ENCODE measurements around the gene PLA2G12A. TPM values are rescaled to one million over a fixed set of nuclear protein-coding genes. Genes with fewer than 3 reads are reported as not detected.

The PLA2G12A gene
- total and polyA plus RNA-seq, 9 of the 15 experiments (the other 6 are each of a cell fraction or from before 2014, with no cell fraction given) = 24.2 to 226 (median 80.5) TPM

DNA sequence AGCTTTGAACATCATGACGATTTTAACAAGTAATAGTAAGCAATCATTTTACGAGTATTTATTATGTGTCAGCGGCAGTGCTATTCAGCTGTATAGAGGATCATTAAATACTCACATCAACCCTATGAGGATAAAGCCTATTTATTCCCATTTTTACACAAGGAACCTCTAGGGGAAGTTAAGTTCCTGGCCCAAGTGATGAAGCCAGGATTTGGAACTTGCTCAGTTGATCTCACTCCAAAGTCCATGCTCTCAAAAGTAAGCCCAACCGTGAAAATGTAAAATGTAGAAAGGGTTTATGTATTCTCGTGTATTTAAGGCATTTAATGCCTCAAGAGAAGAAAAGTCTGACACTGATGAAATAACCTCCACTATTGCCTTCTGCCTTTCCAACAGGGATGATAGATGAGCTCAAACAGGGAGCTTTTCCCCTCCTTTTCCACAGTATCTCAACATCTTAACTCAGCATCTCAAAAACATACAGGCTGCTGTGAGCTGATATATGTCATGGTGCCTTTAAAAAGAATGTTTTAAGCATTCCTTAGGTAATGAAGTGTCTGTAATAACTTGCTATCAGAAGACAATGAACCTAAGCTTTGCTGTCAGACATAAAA lies 35.0 kb upstream of the PLA2G12A start (continued):
- TF ChIP-seq CEBPG (CRISPR knock-in tag; IDR thresholded peaks at IDR 0.05) (peak; percentile 65; the same call in 1 of the 2 replicates), CEBPG (tag; conservative IDR thresholded peaks at IDR 0.05 in 1 of 2, IDR thresholded peaks at IDR 0.05 in 1 of 2) (0 out of 4 replicates have a peak, but pooled peaks of 1 of the 2 experiments have one; percentile 33), ZNF780A (CRISPR knock-in tag; IDR thresholded peaks at IDR 0.05) (no peak), SNRNP70 (optimal IDR thresholded peaks at IDR 0.05; ENCODE audit: low read depth, low read length) (no peak), E2F3 (CRISPR knock-in tag; IDR thresholded peaks at IDR 0.05) (no peak), FOXK1 (CRISPR knock-in tag; IDR thresholded peaks at IDR 0.05; ENCODE audit: borderline replicate concordance) (no peak), CREBBP (IDR thresholded peaks at IDR 0.05; ENCODE audit: low read depth, low read length) (no peak), TAL1 (IDR thresholded peaks at IDR 0.05) (peak; percentile 37; the same call in 1 of the 2 replicates), GATA2 (CRISPR knock-in tag; IDR thresholded peaks at IDR 0.05) (0 out of 2 replicates have a peak, but pooled peaks have one; percentile 26), HNRNPH1 (optimal IDR thresholded peaks at IDR 0.05; ENCODE audit: low read depth, low read length) (no peak), OTX1 (CRISPR knock-in tag; IDR thresholded peaks at IDR 0.05) (no peak), CBFA2T3 (IDR thresholded peaks at IDR 0.05) (peak; percentile 47; the same call in 1 of the 2 replicates), LARP7 (IDR thresholded peaks at IDR 0.05) (no peak), EHMT2 (IDR thresholded peaks at IDR 0.05) (0 out of 2 replicates have a peak, but pooled peaks have one; percentile 18), ZNF778 (CRISPR knock-in tag; IDR thresholded peaks at IDR 0.05) (no peak)
- TF ChIP-seq, protein P1, sequence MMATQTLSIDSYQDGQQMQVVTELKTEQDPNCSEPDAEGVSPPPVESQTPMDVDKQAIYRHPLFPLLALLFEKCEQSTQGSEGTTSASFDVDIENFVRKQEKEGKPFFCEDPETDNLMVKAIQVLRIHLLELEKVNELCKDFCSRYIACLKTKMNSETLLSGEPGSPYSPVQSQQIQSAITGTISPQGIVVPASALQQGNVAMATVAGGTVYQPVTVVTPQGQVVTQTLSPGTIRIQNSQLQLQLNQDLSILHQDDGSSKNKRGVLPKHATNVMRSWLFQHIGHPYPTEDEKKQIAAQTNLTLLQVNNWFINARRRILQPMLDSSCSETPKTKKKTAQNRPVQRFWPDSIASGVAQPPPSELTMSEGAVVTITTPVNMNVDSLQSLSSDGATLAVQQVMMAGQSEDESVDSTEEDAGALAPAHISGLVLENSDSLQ (IDR thresholded peaks at IDR 0.05) = peak; percentile 53; the same call in 1 of the 2 replicates
- TF ChIP-seq, protein P2, sequence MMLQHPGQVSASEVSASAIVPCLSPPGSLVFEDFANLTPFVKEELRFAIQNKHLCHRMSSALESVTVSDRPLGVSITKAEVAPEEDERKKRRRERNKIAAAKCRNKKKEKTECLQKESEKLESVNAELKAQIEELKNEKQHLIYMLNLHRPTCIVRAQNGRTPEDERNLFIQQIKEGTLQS (IDR thresholded peaks at IDR 0.05) = peak; percentile 11; the same call in 1 of the 2 replicates
- TF ChIP-seq, protein P2 (CRISPR knock-in tag; conservative IDR thresholded peaks at IDR 0.05) = no peak

All from K562 (cell line).